Activated CD8-positive, alpha-beta memory T cell treated with anti-CD3 and anti-CD28 coated beads, Interleukin-2, amount 50 U/mL, for 1 hour (primary cell): ENCODE results near the gene DYSF.

ENCODE experiments used
- DNase-seq: peaks from one replicate; pipeline ENCODE4 v3.0.0-alpha.2; 2020; ENCODE audit errors: extremely low read depth

The DYSF gene

DNA sequence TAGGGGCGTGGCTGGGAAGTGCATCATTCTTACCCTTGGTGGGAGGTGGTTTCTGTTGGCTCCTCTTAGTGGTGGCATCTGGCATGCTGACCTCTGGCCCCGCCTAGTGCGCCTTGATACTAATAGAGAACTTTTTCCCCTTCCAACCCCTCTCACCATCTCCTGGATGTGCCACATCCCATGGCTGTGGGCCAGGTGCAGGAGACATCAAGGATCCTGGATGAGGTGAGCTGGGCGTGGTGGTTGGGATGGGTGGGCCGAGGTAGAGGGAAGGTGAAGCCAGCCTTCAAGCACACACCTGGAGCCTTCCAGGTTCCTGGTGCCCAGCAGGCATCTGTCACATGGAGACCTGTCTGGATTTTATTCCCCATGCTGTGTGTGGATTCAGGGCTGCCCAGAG, 149.2 kb downstream of the DYSF start:
- DNase-seq: no peak

DNA sequence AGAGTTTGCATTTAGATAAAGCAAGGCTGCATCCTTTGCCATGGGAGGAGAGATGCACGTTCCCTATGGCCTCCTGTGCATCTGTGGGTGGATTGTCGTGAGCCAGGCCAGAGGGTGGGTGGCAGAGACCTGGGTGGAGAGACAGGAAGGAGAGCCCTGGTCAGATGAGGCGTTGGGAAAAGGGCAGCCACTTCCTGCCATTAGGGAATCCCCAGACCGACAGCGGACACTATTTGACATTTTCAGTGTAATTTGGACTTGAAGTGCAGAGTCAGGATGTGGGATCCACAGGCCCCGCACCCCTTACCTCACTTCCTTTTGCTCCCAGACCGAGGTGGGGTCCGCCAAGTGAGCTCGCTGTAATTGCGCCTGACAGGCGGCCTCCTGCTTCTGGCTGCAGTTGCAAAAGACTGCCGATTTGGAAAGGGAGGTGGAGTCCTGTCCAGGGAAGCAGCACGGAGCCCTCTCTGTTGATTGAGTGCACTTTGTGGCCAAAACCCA, 150.0 kb downstream of the DYSF start:
- no peak for DNase-seq

DNA sequence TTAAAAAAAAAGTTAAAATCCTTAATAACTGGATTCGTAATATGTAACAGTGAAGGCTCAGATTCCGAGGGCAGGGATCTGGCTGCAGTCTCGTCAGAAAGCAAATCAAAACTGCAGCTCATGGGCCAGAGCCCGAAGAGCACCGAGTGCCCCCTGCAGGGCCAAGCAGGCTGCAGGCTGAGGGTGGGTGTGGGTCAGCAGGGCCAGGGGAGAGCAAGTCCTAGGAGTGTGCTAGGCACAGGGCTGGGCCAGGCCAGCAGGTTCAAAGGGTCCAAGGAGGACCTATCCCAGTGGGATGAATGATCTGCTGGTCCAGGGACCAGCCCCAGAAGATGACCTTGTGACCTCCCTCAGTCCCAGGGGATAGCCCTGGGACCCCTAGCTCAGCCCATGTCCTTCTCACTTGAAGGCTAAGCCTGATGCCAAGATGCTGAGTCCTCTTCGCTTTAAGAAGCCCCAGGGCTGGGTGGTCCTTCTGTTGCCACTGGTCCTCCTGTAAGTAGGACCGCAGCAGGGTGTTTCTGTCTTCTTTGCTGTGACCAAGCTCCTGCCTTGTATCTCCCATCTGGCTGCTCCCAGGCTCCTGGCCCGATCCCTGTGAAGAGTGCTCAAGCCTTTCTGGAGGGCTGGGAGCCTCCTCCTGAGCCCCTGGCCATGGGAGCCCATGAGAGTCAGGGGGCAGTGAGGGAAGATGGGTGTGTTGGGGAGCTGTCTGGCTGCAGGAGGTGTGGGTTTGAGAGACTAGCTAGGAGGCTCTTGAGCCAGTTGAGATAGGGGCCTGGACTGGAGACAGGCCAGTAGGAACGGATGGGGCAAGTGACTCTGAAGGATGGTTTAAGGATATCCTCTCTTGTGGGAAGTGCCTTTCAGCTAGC, 150.7 kb downstream of the DYSF start:
- no peak for DNase-seq

DNA sequence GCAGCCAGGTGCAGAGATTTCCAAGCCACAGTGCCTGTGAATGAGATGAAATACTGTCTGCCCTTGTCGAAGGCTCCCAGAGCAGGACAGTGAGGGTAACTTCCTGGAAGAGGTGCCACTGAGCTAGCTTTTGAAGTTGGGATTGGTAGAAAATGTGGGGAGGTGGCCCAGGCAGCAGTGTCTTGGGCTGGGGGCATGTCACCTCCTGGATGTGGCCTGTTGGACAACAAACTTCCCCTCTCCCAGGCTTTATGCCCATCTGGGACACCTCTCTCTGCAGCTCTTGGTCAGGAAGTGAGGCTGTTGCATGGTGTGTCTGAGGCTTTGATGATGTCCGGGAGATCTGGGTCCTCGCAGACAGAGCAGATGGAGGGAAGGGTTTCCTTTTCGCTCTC, 151.4 kb downstream of the DYSF start:
- no peak for DNase-seq

DNA sequence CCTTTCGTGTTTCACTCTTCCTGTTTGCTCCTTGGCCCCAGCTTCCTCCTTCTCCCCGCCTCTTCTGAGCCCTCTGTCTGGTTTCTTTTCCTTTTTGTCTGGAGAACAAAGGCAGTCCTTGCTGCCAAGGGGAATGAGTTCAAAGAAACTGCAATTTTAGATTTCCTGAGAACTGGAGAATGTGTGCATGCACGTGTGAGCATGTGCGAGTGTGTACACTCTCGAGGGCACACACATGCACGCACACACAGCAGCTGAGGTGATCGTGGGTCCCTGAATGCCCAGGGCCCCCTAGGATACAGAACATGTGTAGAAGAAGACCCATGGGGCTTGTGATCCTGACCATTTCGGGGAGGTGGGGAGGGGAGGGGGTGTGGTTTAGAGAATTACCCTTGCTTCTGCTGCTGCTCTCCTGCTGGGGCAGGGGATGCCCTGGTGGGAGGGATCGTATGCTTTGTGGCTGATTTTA, 151.8 kb downstream of the DYSF start:
- no peak for DNase-seq

DNA sequence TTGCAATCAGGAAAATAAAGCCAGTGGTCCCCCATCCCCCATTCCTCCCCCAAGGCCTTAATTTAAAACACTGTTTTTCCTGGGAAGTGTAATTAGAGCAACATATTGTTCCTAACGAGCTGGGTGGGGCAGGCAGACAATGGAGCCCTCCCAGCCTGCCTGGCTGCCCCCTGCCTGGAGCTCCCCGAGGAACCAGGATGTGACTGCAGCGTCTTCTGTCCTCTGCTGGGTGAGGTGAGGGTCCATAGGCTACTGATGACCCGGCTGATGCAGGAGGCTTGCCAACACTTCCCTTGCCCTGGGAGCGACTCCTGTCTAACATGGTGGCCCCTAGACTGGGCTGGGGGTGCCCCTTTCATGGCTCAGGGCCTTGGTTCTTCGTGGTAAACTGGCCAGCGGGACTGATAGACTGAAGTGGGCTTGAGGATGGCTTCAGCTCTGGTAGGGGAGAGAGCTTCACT, 152.4 kb downstream of the DYSF start:
- no peak for DNase-seq

DNA sequence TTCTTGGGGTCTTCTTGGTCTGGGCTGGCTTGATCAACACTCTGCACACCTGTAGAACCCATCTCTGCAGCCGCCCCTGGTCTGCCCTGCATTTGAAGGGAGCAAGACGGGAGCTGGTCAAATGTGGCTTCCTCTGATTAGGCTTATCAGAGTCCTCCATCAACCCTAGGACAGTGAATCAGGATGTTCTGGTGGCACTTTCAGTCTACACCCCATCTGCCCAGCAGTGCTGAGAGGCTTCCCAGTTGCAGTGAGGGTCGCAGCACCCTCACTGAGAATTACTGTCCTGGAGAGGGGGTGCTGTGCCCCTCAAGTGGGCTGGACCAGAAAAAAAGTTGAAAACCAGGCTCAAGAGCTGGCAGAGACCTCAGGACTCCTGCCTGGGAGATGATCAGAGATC, 152.9 kb downstream of the DYSF start:
- no peak for DNase-seq

DNA sequence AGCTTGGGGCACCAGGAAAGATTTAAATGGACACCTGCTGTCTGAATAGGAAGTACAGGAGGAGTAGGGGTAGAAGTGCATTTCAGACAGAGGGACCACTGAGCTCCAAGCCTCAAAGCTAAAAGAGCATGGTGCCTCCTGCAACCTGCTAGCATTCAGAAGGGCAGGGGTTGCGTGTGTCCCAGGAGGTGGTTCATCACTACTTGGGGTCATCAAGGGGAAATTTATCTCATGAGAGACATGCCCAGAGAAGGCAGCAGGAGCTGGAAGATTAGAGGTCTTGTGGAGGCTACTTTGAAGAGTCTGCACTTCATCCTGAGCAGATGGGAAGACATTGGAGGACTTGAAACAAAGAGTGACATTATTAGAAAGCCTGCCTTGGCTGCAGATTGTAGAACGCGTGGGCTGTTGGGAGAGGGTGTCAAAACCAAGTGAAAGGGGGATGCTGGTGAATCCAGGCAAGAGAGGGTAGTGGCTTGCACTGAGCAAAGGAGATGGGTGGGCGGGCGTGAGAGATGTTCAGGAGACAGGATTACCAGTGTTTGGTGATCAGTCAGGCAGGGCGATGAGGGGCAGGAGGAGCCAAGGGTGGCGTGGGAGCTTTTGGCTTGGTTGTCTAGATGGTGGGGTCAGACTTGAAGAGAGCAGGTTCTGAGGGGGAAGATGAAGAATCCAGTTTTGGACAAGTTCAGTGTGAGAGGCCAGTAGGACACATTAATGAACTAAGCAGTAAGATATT, 154.0 kb downstream of the DYSF start:
- DNase-seq: no peak

DNA sequence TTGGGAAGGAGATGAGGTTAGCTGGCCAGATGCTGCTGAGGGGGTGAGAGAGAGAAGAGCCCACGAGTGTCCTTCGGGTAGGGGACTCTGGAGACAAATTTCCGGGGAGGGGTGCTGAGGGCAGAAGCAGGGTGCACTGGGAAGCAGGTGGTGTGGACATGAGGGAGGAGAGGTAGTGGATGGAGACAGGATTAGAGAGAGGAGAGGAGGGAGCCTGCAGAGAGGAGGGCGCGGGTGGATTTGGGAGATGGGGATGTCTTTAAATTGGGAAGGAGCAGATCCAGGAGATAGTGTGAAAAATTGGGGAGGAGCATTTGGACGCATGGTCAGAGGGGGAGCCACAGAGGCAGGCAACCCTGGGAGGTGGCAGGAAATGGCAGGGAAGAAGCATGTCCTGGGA, 154.7 kb downstream of the DYSF start:
- DNase-seq: no peak

DNA sequence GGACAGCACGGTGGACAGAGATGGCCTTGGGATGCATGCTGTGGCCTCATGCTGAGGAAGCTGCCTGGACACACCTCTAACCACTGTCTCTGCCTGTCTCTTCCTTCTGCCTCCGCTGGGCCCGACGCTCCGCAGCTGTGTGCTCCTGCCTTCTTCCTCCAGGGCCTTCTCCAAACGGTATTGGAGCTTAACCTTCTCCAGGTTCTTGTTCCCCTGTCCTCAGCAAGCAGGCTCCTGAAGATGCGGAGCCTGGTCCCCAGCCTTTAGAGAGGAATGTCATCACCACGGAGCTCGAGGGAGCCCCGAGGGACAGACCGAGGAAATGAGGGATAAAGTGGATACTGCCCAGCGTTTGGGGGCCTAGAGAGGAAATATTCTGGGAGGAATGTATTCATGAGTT, 155.1 kb downstream of the DYSF start:
- no peak for DNase-seq

DNA sequence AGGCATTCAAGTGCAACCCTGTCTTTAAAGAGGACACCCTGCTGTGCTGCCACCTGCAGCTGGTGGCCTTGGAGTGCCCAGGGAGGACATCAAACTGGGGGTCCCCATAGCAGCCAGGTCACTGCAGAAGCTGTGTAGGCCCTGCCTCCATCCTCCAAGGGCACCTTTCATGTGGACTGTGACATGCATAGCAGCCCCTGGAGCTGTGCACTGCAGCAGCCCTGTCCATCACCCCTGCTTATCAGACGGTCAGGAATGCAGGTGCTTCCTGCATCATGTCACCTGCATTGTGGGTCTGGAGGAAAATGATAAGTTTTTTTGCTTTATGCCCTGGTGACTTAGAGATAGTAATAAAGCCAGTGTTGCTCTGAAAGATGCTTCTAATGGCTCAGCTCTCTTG, 155.7 kb downstream of the DYSF start:
- DNase-seq: no peak

DNA sequence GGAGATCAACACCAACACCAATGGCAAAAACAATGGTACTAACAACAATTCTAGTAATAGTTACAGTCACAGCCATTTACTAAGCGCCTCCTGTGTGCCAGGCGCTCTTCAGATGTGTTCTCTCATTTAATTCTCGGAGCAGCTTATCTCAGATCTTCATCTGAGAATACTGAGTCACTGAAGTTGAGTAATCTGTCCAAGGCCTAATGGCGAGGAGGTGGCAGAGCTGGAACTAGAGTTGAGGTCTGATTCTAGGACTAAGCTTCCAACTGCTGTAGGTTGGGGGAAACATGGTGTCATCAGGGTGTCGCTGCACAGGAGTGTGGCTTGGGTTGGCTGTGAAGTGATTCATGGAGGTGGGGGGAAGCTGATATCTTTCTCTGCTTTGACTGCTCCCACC, 156.1 kb downstream of the DYSF start:
- no peak for DNase-seq

DNA sequence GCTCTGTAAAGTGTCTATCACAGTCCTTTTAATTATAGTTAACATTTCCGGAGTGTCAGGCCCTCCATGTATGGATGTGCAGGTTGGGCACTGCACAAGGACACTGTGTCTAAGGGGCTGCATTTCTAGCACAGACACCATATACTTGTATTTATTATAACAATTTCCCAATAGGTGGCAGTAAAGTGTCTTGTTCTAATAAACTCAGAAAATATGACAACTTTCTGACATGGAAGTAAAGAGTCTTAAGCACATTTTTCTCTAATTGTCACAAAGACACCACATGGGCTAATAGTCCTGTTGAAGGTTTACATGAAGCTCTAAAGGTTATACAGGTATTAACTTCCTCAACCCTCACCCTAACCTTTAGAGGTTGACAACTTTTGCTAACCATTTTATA, 156.6 kb downstream of the DYSF start:
- DNase-seq: no peak

DNA sequence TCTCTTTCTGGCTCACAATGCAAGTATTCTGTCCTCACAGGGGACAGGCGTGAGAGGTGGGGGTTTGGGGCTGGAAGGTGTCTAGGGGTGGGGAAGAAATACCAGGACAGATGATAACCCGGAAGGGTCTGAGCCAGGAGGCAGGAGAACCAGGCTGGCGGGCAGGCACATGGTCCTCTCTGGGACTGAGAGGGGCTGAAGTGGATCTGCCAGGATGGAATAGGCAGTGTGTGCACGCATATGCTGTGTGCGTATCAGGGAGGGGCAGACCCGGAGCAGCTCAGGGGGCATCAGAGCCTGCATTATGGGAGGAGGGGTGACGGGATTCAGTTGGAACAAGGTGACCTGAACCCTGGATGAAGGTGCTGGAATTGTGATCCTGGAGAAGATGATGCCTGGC, 157.3 kb downstream of the DYSF start:
- no peak for DNase-seq

DNA sequence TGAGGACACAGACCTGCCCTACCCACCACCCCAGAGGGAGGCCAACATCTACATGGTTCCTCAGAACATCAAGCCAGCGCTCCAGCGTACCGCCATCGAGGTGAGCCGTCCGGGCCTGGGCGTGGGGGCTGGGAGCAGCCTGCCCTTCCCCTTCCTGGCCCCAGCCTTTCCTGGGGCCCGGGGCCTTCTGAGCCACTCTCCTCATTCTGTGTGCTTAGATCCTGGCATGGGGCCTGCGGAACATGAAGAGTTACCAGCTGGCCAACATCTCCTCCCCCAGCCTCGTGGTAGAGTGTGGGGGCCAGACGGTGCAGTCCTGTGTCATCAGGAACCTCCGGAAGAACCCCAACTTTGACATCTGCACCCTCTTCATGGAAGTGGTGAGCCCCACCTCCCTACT, 157.9 kb downstream of the DYSF start:
- DNase-seq: no peak

DNA sequence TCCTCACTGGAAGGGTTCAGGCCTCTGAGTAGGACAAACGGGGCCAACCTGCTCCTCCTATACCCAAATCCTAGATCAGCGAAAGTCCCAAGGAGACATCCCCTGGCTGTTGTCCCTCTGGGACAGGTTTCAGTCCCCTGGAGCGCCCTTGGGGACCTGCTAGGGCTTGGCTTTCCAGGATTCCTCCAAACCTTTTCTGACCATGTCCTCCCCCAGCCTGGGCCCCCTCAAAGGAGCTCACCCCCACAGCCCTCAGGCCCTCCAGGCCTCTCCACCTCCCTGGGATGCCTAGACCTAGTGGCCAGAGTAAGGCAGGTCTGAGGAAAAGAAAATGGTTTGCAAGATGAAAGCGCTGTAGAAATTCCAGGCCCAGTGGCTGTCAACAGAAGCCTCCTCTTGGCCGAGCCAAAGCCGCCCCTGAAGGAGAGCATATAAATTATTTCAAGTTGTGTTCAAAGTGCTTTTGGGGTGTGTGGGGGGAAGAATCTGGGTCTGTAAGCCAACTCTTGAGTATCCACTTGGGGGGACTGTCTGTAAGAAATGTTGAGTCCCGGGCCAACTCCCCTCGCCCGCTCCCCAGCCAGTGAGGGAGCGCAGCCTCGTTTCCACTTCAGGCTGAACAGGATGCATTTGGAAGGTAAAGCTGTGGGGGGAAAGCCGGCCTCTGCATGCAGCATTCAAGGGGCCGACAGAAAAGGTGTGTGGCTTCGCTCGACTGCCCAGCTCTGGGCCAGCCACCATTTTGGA, 158.6 kb downstream of the DYSF start:
- DNase-seq: no peak

DNA sequence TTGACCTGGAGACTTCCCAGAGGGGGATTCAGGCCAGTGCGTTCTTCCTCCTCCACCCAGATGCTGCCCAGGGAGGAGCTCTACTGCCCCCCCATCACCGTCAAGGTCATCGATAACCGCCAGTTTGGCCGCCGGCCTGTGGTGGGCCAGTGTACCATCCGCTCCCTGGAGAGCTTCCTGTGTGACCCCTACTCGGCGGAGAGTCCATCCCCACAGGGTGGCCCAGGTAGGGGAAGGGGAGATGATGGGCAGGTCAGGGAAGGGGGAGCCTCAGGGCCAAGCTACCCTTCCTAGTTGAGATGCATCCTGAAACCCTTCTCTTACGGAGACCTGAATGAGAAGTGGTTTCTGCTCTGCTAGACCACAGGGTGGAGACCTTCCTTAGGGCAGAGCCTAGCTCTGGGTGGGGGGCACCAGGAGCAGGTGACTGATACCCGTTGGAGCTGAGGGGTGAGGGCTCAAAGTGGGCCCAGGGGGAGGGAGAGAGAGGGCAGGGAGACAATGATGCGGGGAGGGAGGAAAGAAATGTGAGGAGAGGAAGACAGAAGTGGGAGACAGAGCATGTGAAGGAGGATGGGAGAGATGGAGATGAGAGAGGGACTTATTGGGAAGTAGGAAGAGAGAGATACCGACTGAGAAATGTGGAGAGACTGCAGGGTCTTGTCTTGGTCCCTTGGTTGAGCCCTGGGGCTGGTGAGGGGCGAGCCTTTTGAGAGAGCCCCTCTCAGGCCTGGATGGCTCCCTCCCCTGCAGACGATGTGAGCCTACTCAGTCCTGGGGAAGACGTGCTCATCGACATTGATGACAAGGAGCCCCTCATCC, 159.4 kb downstream of the DYSF start:
- no peak for DNase-seq

DNA sequence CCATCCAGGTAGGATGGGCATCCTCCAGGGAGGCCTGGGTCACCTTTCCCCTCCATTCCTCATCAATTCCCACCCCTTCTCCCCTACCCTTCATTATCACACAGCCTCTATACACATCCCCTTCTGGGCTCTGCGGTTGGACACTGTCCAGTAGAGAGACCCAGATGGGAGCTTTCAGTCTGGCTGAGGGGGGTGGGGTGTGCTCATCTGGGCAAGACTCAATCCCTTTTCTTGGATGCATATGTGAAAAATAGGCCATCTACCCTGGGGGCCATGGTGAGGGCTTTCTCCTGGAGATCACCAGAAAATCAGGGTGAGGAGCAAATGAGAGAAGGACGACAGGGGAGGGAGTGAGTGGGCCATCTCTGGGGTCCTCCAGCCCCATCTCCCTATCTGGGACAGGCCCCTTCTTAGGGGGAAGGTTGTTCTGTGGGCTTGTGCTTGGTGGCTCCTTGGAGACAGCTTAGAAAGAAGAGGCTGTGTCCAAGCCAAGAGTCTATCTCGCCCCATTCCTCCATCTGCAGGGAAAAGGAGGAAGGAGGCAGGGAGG, 160.1 kb downstream of the DYSF start:
- DNase-seq: no peak

DNA sequence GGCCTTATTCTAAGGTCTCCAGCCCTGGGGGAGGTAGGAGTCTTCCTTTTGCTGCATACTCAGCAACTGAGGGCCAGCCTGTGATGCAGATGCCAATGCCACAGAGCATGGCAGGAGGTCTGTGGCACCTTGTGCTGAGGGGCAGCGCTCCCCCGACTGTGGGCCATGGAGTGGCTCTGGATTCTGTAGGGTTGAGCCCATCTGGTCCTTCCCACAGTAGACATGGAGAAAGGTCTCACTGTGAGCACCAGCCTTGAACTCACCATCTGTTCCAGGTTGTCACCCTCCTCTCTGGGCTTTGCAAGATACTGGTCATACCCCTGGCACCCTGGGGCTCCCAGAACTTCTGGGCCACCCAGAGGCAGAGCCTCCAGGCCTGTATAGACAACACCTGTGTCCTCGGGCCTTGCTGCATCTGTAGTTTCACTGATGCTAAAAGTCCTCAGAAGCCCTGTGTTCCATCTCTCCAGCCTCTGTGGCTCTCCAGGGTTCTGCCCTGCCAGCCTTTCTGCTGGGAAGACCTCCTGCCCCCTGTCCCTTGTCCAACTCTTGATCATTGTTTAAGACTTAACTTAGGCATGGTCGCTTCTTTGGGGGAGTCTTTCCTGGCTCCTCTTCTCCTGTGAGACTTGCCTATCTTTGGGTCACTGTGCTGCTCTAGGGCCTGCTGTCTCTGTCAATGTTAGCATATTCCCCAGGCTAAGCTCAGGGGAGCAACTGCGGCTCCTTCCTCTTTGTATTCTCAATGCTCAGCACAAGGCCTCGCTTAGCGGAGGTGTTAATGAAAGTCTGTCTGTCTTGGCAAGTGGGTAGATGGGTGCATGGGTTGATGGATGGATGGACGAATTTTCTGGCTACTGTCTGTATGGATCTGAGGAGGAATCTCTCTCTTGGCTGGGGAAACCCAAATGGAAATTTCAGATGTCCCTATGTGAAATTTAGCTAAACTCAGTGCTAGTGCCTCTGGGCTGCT, 160.9 kb downstream of the DYSF start:
- no peak for DNase-seq
